A549 (cell line): ENCODE results near the gene USP32.

ENCODE experiments used
- EP300 ChIP-seq, 2 experiments: fragments of >200 bp; sonication (Bioruptor Twin); formaldehyde crosslinking; IDR thresholded peaks; 2 replicates in 1 of 2; 3 replicates in 1 of 2; pipeline ENCODE4 v1.6.1; 2016 to 2017
- FOSL2 ChIP-seq, 2 experiments: fragments of 450-650 bp in 1 of 2; fragments of >200 bp in 1 of 2; sonication (Bioruptor Twin) in 1 of 2; formaldehyde crosslinking; IDR thresholded peaks; 2 replicates each; pipeline versions ENCODE4 v1.5.0 to v1.6.1; 2016 to 2020; ENCODE audit warnings: mild to moderate bottlenecking in 1 of 2, moderate library complexity in 1 of 2
- JUNB ChIP-seq: fragments of >200 bp; sonication (Bioruptor Twin); formaldehyde crosslinking; IDR thresholded peaks from 2 replicates; pipeline ENCODE4 v1.6.1; 2016
- NFE2L2 ChIP-seq: fragments of 150-350 bp; conservative IDR thresholded peaks from 2 replicates; pipeline ENCODE4 v1.6.1; 2014; ENCODE audit warnings: low read length
- POLR2A ChIP-seq: IDR thresholded peaks from 2 replicates; pipeline ENCODE4 v1.6.1; 2012; ENCODE audit warnings: mild to moderate bottlenecking, low read length
- RAD21 ChIP-seq, 2 experiments: fragments of >200 bp in 1 of 2; sonication (Bioruptor Twin) in 1 of 2; formaldehyde crosslinking in 1 of 2; IDR thresholded peaks in 1 of 2; conservative IDR thresholded peaks in 1 of 2; 2 replicates in 1 of 2; 3 replicates in 1 of 2; pipeline ENCODE4 v1.6.1; 2012 to 2018; ENCODE audit warnings: inconsistent platforms in 1 of 2
- REST ChIP-seq: fragments of 200-600 bp; sonication (generic); IDR thresholded peaks from 2 replicates; pipeline ENCODE4 v1.6.1; 2016; ENCODE audit warnings: antibody characterized with exemption, mild to moderate bottlenecking, moderate library complexity
- RNF2 ChIP-seq: fragments of 200-600 bp; sonication (generic); IDR thresholded peaks from 2 replicates; pipeline ENCODE4 v1.6.1; 2016; ENCODE audit warnings: low read depth, mild to moderate bottlenecking, antibody characterized with exemption, moderate library complexity, borderline replicate concordance
- SMC3 ChIP-seq: fragments of >200 bp; sonication (Bioruptor Twin); formaldehyde crosslinking; IDR thresholded peaks from 3 replicates; pipeline ENCODE4 v1.6.1; 2018; ENCODE audit warnings: inconsistent platforms
- ZC3H11A ChIP-seq: fragments of 450-650 bp; IDR thresholded peaks from 2 replicates; pipeline ENCODE4 v1.6.1; 2014; ENCODE audit warnings: antibody characterized with exemption, mild to moderate bottlenecking
- ZFP36 ChIP-seq: fragments of 450-650 bp; IDR thresholded peaks from 2 replicates; pipeline ENCODE4 v1.6.1; 2014; ENCODE audit warnings: borderline replicate concordance; ENCODE audit not compliant: partially characterized antibody
- TF ChIP-seq, protein P1 (sequence below): fragments of >200 bp; sonication (Bioruptor Twin); formaldehyde crosslinking; IDR thresholded peaks from 3 replicates; pipeline ENCODE4 v1.5.1; 2016

DNA sequence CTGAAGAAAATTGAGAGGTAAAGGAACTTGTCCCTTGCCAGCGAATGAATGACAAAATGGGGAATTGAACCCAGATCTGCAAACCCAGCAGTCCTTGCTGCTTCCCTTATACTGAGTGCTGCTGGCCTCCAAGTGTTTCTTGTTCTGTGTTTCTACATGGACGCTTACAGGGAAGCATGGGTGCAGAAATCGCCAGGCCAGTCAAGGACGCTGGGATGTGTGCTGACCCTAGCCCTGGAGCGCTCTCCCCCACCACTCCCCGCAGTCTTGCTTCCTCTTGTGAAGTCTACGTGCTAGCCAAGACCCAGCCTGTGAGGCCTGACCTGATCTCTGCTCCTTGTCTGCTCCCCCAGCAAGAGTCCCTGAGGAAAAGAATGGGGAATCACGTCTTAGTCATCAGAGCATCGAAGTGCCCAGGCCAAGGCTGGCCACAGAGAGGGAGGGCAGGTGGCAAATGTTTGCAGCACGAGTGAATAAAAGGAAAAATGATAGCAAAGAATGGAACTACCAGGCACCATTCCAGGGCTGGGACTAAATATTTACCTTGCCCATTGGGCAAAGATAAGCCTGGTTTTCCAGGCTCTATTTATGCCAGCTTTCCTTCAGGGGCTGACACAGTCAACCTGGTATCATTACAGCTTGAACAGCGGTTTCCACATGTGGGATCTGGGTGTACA, 224.7 kb downstream of the USP32 start:
- TF ChIP-seq, protein P1, sequence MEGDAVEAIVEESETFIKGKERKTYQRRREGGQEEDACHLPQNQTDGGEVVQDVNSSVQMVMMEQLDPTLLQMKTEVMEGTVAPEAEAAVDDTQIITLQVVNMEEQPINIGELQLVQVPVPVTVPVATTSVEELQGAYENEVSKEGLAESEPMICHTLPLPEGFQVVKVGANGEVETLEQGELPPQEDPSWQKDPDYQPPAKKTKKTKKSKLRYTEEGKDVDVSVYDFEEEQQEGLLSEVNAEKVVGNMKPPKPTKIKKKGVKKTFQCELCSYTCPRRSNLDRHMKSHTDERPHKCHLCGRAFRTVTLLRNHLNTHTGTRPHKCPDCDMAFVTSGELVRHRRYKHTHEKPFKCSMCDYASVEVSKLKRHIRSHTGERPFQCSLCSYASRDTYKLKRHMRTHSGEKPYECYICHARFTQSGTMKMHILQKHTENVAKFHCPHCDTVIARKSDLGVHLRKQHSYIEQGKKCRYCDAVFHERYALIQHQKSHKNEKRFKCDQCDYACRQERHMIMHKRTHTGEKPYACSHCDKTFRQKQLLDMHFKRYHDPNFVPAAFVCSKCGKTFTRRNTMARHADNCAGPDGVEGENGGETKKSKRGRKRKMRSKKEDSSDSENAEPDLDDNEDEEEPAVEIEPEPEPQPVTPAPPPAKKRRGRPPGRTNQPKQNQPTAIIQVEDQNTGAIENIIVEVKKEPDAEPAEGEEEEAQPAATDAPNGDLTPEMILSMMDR, result no peak
- TF ChIP-seq EP300 (IDR thresholded peaks at IDR 0.05) (no peak), ZFP36 (no peak), RNF2 (no peak), FOSL2 (IDR thresholded peaks at IDR 0.05) (no peak), FOSL2 (CRISPR knock-in tag; IDR thresholded peaks at IDR 0.05) (no peak), POLR2A (no peak), JUNB (no peak), ZC3H11A (no peak), SMC3 (no peak), RAD21 (conservative IDR thresholded peaks at IDR 0.05 in 1 of 2, IDR thresholded peaks at IDR 0.05 in 1 of 2) (no peak), NFE2L2 (no peak), REST (no peak)
